Activated CD8-positive, alpha-beta memory T cell treated with anti-CD3 and anti-CD28 coated beads for 4 hours (primary cell): ENCODE measurements around the gene TMEM135.
"Not testable (repeated sequence)": the region's sequence is repeated elsewhere in the genome, so short reads cannot be mapped to it uniquely, and the experiment has no call there.

ENCODE experiments used
- DNase-seq, 2 donors: peaks; one replicate each; pipeline ENCODE4 v3.0.0-alpha.2; 2020; ENCODE audit warnings: low read depth in 2 of 2

Gene TMEM135

DNA sequence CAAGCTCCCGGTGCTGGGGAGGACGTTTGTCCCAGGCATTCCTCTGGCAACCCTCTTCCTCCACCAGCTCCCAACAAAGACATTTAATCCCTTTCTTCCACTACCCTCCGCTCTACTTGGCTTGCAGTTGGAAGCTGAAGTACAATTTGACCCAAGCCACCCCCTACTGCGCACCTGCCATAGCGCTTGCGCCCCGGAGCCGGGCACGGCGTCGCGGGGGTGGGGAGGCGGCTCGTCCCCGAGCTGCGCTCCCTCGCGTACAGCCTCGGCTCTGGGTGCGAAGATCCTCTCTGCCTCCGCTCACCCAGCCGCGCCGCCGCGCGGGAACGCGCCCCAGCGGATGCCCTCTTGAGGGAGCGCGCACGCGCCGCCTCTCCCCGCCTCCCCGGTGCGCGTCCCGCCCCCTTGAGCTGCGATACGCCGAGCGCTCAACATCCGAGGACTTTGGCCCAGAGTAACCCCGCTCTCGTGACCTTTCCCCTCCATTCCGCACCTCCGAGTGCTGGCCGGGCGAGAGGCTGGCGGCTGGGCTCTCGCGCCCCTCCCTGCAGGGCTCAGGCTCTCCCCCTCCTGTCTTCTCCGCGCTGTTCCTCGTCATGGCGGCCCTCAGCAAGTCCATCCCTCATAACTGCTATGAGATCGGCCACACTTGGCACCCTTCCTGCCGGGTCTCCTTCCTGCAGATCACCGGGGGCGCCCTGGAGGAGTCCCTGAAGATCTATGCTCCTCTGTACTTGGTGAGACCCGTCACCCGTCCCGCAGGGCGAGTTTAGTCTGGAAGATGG is at the start of gene TMEM135:
Gene TMEM135 (plus strand): TSS at position 485 of the 785 bp plus-strand sequence. CDS start 112 bp downstream, at position 597.
- DNase-seq, result peak; percentile 77 to 79

DNA sequence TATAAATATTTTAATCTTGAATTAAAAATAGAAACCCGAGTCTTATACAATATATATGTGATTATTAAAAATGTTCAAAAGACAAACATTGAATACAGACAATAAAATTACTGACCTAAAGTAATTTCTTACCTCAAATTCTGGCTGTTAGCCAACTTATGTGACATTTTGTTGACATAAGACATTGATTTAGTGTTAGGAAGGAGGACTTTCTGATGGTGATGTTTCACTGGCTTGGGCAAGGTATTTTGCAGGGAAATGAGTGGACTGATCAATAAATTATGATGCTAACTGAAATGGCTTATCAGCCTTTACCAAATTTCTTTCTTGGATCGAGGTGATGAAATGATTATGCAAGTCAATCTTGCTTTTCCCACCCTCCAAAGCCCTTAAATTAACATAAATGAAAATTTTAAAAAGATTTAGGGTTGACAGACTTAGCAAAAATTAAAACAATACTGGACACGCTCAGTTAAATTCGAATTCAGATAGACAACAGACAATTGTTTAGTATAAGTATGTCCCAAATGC is 49.3 kb upstream of the TMEM135 start:
- DNase-seq, result no peak

DNA sequence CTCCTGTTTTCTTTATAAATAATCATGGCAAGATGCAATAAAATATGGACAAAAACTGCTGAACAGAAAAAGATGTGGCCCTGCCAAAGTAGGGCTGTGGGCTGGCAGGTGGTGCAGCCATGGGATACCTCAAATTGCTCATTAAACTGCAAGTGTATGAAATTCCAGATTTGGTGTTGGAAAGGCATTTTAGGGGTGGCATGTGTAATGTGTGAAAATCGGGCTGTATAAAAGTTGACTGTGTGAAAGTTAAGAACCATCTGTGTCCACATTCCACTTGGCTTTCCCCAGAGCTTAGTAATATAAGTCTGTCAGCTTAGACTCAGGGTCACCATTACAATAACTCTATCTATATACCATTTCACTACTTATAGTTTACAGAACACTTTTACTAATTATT is 47.7 kb upstream of the TMEM135 start:
- DNase-seq, result no peak

DNA sequence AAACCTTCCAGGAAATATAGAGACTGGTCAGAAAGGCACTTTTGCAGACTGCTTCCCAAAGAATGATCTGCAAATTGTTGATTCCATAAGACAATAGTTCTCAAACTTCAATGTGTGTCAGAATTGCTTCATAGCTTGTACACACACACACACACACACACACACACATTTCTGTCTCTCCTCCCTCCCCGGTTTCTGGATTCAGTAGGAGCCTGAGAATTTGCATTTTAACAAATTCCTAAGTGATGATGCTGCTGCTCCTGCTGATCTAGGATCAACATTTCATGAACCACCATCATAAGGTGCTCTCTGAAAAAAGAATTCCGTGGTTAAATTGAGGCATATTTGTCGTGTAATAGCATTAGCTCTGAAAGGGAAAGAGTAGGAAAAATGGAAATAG is 47.2 kb upstream of the TMEM135 start:
- no peak for DNase-seq

DNA sequence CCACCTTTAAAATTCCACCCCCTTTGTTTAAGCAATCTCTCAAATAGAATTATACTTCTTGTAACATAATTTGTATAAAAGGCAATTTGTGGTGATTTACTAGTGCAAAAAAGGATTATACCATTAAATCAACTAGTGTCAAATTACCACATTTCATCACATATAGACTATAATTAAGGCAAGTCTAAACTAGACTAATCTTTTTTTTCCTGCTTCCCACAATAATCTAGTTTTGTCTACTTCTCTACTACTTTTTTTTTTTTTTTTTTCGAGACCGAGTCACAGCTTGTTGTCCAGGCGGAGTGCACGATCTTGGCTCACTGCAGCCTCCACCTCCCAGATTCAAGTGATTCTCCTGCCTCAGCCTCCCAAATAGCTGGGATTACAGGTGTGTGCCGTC is 46.4 kb upstream of the TMEM135 start:
- DNase-seq, result no peak

DNA sequence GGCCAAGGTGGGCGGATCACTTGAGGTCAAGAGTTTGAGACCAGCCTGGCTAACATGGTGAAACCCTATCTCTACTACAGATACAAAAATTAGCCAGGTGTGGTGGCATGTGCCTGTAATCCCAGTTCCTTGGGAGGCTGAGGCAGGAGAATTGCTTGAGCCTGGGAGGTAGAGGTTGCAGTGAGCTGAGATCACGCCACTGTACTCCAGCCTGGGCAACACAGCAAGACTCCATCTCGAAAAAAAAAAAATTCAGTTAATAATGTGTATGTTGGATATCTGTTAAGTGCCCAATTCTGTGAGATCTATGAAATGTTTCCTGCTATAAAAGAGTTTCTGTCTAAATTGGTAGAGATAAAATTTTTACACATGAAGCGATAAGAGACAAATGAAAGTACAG is 45.4 kb upstream of the TMEM135 start:
- DNase-seq, result not testable (repeated sequence)

DNA sequence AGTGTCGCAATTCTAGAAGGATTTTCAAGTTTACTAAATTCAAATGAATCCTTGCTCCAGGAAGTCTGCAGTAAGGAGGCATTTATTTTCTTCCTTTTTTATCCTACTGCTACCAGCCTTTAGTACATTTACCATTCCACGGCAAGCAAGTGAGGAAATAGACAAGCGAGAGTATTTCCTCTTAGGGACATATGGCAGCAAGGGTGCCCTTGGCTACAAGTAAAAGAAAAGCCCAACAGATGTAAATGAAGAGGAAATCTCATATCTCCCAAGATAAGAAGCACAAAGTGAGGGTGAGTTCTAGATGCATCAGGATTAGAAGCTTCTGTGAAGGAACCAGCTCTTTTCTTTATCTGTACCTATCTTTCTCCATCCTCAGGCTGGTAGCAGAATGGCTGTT is 44.7 kb upstream of the TMEM135 start:
- no peak for DNase-seq

DNA sequence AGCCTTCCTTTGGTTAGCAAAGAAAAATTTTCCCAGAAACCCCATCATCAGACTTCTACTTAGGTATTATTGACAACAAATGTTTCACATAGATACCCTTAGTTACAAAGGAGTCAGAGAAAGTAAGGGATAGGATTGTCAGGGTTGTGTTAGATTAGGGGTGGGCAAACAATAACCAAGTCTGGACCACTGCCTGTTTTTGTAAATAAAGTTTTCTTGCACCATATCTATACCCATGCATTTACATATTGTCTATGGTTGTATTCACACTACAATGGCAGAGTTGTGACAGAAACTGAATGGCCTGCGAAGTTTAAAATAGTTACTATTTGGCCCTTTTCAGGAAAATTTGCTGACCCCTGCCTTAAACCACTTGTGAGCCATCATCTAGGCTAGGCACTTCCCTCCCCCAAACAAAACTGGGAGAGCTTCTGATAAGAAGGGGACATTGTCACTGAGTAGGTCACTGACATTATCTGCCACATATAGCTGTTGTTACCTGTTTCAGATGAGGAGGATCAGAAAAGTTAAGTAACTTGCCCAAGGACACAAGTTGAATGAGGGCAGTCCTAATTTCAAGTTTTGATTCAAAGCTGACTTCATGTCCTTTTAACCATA is 40.7 kb upstream of the TMEM135 start:
- no peak for DNase-seq

DNA sequence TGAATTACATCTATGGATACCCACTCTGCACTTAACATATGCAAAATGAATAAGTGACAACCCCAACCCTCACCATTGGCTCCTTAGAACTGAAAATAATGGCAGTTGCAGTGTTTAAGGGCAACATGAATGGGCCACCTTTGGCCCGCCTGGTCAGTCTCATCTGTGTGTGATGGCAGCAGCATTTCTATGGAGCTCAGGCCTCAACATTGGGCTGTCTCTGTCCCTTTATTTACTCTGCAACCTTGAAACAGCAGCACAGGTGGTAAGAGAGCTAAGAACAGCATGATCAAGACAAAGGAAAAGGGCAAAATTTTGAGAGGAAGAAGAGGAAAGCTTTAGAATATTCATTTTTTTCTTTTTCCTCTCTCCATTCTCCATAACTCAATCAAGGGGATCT is 38.3 kb upstream of the TMEM135 start:
- DNase-seq, result no peak

DNA sequence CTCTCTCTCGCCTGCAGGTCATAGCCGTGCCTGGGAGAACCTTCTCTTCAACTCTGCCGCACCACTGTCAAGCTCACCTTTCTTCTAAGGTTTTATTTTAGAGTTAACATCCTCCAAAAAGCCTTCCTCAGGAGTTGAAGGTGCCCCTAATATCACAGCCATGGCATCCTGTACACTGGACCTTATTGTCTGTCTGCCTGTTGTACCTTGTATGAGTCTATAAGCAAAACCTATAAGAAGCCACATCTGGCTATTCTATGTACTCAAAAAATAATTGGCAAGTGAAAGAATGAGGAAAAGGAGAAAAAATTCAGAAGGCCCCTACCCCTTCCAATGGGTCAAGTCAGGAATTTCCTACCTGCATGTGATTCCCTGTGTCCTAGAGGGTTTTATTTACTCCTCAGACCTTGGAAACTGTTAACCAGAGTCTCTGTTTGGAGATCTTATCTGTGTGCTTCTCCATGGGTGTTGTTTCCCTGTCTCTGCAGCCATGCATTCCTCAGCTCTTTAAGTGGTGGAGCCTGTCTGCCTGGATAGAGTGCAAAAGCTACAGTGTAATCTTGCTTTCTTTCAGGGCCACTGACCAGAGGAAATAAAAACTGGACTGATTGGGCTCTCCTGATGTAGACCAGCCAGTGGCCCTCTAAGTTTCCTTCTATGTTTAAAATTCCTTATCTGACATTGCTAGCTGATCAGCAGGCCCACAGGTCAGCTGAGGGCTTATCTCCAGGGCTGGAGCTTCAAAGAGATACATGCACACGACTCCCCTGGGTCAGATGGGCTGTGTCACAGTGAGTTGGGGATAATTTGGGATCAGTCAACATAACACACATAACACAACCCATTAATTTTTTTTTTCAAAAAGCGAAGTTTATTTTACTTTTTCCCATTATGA is 37.6 kb upstream of the TMEM135 start:
- no peak for DNase-seq

DNA sequence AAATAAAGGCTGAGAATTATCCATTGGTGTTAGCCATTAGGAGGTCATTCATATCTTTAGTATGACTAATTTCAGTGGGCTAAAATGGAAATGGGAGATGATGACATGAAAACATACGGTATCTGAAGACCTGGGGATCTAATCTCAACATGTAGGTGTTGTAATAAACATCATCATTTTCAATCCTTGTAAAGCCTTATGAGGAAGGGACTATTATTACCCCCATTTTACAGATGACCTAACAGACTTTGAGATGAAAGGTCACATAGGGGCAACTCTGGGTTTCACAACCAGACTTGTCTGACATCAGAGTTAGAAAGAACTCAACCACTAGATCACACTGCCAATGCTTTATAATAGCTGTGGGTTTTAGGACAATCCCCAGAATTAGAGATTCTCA is 34.8 kb upstream of the TMEM135 start:
- no peak for DNase-seq

DNA sequence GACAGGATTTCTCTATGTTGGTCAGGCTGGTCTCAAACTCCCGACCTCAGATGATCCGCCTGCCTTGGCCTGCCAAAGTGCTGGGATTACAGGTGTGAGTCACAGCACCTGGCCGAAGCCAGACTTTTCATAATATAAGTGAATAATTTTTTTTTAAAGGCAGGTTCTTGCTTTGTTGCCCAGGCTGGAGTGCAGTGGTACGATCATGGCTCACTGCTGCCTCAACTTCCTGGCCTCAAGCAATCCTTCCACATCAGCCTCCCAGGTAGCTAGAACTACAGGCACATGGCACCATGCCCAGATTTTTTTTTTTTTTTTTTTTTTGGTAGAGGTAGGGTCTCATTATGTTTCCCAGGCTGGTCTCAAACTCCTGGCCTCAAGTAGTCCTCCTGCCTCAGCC is 33.5 kb upstream of the TMEM135 start:
- not testable (repeated sequence) for DNase-seq

DNA sequence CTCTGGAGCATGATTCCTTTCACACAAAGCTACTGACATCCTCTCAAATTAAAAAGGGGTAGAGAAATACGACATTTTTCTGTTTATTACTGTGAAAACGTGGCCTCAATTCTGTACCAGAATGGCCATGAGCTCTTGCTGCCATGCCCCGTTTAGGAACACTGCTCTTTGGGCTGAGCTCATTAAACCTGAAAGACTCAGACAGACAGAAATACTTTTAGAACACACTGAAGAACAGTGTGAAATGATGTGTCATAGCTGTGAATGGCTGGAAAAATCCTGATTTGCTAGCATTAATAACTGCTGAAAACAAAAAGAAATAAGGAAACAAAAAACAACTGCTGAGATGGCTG is 32.2 kb upstream of the TMEM135 start:
- DNase-seq, result no peak

DNA sequence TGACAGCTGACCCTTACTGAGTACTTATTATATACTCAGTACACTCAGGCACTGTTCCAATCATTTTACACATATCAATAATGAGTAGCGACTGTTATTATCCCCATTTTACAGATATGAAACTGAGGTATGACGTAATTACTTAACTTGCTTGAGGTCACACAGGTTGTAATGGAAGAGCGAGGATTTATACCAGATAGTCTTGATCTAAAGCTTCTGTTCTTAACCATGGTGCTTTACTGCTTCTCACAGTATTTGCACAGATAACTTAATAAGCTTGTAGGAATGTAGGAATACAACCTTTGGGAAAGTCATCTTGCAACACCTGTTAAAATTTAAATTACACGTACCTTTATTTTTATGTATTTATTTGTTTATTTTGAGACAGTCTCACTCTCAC is 31.7 kb upstream of the TMEM135 start:
- no peak for DNase-seq

DNA sequence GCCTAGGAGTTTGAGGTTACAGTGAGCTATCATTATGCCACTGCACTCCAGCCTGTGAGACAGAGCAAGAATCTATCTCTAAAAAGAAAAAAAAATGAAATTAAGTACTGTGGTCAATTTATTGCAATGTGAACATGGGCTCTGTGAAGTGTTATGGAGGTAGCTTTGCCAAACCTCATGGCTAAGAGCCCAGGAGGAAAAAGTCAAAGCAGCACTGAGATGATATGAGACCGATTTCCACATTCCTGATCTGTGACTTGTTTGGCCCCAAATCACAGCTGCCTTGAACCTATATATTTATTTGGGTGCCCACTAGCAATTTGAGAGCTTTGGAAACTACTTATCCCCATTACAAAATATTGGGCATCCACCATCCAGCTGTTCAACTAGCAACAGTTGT is 29.8 kb upstream of the TMEM135 start:
- DNase-seq, result no peak

DNA sequence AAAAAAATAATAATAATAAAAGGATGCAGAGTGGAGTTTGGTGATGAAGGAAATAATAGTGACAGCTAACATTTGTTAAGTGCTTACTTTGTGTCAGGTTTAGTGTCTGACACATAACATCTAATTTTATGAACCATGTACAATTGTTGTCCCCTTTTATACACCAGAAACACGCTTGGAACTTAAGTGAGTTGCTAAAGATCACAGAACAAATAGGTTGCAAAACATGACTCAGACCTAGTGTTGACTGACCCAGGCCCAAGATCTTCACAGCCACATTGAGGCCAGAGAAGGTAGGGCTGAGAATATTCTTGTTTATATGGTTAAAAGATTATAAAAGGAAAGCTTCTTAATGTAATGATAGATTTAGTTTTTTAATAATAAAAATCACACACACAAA is 25.6 kb upstream of the TMEM135 start:
- no peak for DNase-seq

DNA sequence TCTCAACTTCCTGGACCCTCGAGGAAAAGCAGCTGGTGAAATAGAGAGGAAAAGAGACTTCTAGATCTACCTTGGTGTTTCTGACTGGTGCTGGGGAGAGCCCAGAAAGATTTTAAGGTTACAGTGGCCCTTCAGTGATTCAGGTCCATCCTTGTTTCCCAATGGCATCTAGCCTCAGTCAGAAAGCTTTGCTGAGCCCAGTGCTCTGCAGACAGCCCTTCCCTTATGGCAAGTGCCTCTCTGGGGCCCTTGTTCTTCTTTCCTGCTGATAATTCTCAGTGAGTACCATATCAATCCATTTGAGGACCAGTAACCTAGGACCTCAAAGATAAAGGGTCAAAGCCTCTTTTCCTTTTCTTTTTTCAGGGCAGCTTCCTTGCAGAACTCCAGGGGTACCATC is 25.1 kb upstream of the TMEM135 start:
- no peak for DNase-seq

DNA sequence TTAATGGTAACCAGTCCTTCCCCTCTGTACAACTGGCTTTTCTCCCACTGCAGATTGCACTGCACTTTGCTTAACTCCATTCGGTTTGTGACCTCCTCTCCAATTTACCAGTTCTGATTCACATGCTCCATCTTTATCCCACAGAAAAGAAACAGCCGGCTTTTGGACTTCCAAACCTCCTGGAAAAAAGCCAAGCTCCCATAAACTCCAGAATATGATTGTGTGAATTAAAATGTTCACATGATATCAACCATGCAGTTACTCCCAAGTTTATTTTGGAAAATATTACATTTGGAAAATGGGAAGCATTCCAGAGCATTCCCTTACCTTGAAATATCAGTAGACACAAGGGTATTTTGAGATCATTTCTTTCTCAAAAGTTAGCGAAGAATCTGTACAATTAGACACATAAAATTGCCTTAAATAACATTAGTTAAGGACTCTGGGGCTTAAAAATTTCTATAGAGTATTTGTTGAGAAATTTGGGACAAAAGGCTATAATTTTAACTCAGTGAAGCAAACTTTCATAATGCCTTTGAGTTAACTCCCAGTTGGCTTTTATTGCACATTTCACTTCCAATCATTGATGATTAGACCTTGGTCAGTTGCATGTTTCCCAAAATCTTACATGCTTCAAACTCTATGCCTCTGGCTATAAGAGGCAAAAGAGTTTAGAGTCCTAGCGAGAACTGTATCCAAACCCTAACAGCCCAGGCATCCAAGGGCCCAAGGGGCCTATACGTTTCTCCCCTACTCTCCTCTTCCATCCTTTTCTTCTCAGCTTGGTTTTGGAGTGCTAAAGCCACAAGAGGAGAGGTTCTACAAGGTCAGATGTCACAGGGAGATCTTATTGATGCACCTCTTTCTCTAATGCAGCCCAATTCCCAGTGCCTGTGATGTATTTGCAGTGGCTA is 23.6 kb upstream of the TMEM135 start:
- no peak for DNase-seq

DNA sequence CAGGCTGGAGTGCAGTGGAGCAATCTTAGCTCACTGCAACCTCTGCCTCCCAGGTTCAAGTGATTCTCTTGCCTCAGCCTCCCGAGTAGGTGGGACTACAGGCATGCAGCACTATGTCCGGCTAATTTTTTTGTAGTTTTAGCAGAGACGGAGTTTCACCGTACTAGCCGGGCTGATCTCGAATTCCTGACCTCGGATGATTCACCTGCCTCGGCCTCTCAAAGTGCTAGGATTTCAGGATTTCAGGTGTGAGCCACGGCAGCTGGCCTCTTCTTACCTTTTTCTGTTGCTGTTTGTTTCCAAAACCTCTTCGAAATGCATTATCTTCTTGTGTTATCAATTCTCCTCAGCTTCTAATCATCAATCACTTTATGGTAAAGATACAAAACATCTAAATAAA is 22.1 kb upstream of the TMEM135 start:
- no peak for DNase-seq

DNA sequence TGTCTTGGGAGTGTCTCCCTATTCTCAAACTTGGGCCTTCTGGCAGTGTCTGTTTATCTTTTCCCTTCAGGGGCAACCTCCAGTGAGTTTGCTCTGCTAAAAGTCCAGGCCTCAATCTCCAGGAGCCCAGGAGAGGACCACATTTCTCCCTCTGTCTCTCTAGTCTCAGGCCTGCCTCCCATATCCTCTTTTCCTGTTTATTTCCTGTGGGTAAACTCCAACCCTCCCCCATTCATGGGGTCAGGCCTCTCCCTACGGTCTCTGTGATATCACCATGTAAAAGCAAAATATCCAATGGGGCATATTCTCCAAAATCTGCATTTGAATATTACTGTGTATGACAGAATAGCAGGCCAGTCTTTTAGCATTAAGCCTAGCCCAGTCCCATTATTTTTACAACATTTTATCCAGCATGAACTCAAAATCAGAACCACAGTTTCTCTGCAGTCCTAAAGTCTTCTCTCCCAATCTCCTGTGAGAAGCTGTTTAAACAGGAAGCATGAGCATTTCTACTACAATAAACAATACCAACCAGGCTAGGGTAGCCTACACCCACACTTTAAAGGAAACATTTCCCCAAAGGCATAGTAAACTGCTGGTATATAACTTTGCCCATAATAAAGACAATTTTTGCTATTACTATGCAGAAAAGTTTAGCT is 18.0 kb upstream of the TMEM135 start:
- no peak for DNase-seq

DNA sequence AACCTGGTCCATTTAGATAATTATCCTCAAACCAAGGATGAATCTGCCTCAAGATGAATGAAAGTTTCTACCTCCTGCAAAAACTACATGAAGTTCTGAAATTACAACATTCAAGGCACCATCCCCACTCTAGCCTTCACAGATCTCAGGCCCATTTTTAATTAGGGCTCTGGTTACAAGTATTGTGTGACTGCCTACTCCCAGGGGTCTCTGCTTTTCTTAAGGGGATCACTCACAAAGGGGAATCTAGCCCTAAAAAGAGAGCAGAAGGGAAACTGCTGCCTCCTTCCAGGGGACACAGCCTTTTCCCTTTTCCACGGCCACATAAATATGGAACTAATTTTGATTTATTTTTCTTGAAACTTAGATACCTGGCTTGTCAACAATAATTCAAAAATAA is 17.4 kb upstream of the TMEM135 start:
- DNase-seq, result no peak
